ENCODE measurements around the gene PHF21A. TPM values are rescaled to one million over a fixed set of nuclear protein-coding genes. Genes with fewer than 3 reads are reported as not detected.
A peak's percentile ranks its signal among the peaks of the same experiment; 100 is the strongest.

Gene PHF21A
- total and polyA plus RNA-seq, 8 donors = 36.2 to 77.3 (median 69.3) TPM

DNA sequence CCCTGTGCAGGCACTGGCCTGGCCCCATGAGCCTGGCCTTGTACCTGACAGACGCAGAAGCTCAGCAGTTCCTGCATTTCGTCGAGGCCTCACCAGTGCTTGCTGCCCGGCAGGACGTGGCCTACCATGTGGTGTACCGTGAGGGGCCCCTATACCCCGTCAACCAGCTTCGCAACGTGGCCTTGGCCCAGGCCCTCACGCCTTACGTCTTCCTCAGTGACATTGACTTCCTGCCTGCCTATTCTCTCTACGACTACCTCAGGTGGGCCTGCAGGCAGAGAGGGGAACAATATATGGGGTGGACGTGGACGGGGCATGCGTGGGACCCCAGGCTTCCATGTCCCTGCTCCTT is 193.9 kb downstream of the PHF21A start:
- Histone ChIP-seq H3K36me3 (peaks cover 0 to 17% of the 10 kb centered on the region in 2 donors), H3K27ac (no peak overlapping the region), H3K4me3 (no peak overlapping the region), H3K27me3 (peaks cover 12 to 37% of the 10 kb centered on the region in 2 donors), H3K9me3 (no peaks in the 10 kb centered on the region), H3K4me1 (peaks cover 0 to 34% of the 10 kb centered on the region in 2 donors)
- TF ChIP-seq, protein P1, sequence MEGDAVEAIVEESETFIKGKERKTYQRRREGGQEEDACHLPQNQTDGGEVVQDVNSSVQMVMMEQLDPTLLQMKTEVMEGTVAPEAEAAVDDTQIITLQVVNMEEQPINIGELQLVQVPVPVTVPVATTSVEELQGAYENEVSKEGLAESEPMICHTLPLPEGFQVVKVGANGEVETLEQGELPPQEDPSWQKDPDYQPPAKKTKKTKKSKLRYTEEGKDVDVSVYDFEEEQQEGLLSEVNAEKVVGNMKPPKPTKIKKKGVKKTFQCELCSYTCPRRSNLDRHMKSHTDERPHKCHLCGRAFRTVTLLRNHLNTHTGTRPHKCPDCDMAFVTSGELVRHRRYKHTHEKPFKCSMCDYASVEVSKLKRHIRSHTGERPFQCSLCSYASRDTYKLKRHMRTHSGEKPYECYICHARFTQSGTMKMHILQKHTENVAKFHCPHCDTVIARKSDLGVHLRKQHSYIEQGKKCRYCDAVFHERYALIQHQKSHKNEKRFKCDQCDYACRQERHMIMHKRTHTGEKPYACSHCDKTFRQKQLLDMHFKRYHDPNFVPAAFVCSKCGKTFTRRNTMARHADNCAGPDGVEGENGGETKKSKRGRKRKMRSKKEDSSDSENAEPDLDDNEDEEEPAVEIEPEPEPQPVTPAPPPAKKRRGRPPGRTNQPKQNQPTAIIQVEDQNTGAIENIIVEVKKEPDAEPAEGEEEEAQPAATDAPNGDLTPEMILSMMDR (IDR thresholded peaks at IDR 0.05) = no peak
- DNase-seq (no peak), ATAC-seq (no peak)
- intact Hi-C loops (cut with DNase I) = no loop called here

DNA sequence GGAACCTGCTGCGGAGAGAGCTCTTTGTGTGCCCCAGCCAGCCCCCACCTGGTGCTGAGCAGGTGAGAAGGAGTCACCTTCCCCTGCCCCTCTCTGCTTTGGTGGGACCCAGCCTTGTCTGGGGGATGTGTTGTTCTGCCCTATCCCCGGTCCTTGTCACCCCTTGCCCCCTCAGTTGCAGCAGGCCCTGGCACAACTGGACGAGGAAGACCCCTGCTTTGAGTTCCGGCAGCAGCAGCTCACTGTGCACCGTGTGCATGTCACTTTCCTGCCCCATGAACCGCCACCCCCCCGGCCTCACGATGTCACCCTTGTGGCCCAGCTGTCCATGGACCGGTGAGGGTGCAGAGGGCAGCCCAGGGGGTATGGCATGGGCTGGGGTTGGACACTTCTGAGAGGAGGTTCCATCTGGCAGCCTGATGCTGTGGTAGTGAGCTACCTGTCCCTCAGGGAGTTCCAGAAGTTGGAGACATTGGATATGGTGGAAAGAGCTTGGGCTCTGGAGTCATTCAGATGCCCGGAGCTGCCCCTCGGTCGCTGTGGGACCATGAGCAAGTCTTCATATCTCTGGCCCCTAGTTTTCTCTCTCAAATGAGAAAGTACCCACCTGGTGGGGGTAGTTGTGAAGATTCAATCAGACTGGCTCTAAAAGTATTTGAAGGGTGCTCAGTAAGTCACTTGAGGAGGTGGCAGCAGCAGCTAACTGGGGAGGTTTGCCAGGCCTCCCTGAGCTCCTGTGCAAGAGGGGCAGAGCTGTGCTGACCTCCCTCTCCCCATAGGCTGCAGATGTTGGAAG is 194.5 kb downstream of the PHF21A start:
- Histone ChIP-seq H3K36me3 (peaks cover 0 to 11% of the 10 kb centered on the region in 2 donors), H3K4me3 (no peak overlapping the region), H3K27me3 (peaks cover 17 to 43% of the 10 kb centered on the region in 2 donors), H3K27ac (no peak overlapping the region), H3K4me1 (peaks cover 0 to 39% of the 10 kb centered on the region in 2 donors), H3K9me3 (no peaks in the 10 kb centered on the region)
- TF ChIP-seq, protein P1 (IDR thresholded peaks at IDR 0.05) = no peak
- ATAC-seq (no peak), DNase-seq (peak in 1 of 4 donors; percentile 79)
- intact Hi-C loops (cut with DNase I) = no loop called here

DNA sequence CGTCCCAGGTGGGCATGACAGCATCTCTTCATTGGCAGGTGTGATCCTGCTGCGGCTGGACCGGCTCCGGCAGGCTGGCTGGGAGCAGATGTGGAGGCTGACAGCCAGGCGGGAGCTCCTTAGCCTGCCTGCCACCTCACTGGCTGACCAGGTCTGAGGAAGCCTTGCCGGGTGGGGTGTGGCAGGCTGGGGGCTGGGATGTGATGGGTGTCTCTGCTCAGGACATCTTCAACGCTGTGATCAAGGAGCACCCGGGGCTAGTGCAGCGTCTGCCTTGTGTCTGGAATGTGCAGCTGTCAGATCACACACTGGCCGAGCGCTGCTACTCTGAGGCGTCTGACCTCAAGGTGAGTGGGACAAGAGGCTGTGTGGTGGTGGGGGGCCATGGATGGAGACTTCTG is 195.3 kb downstream of the PHF21A start:
- ATAC-seq (no peak), DNase-seq (no peak)
- intact Hi-C loops (cut with DNase I) = no loop called here
- peaks cover 0 to 32% of the 10 kb centered on the region in 2 donors for H3K4me1 ChIP-seq
- no peak overlapping the region for H3K4me3 ChIP-seq
- H3K36me3 ChIP-seq = peaks cover 0 to 4% of the 10 kb centered on the region in 2 donors
- H3K27ac ChIP-seq = no peak overlapping the region
- H3K9me3 ChIP-seq = no peaks in the 10 kb centered on the region
- peaks cover 17 to 50% of the 10 kb centered on the region in 2 donors for H3K27me3 ChIP-seq
- TF ChIP-seq, protein P1 (IDR thresholded peaks at IDR 0.05) = no peak

DNA sequence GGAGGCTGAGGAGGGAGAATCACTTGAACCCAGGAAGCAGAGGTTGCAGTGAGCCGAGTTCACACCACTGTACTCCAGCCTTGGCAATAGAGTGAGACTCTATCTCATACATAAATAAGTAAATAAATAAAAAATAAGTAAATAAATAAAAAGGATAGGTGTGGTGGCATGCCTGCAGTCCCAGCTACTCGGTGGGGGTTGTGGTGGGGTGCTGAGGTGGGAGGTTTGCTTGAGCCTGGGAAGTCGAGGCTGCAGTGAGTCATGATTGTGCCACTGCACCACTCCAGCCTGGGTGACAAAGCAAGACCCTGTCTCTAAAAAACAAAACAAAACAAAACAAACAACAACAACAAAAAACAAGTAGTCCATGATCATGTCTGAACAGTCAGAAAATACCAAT is 195.7 kb downstream of the PHF21A start:
- intact Hi-C loops (cut with DNase I) = no loop called here
- H3K4me1 ChIP-seq = peaks cover 0 to 28% of the 10 kb centered on the region in 2 donors
- no peak for DNase-seq
- H3K36me3 ChIP-seq = no peaks in the 10 kb centered on the region
- H3K4me3 ChIP-seq = no peak overlapping the region
- H3K9me3 ChIP-seq = no peaks in the 10 kb centered on the region
- TF ChIP-seq, protein P1 (IDR thresholded peaks at IDR 0.05) = no peak
- H3K27ac ChIP-seq = no peak overlapping the region
- ATAC-seq = no peak
- H3K27me3 ChIP-seq = peaks cover 17 to 50% of the 10 kb centered on the region in 2 donors

DNA sequence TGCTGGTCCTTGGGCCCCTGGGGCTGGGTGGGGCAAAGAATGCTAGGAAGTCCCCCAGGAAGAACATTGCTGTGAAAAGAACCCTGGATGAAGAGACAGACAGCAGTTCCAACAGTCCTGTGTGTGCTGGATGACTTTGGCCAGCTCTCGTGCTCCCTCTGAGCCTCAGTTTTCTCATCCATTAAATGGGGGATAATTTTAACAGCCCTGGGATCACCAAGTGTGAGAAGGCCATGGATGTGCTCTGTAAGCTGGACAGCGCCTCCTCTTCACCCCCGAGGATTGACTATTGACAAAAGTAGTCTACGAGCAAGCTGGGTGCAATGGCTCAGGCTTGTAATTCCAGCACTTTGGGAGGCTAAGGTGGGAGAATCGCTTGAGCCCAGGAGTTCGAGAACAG is 196.3 kb downstream of the PHF21A start:
- DNase-seq (no peak), ATAC-seq (no peak)

More for the DNA sequence above, 196.3 kb downstream of the PHF21A start:
- no peak overlapping the region for H3K27ac ChIP-seq
- no peak overlapping the region for H3K4me3 ChIP-seq
- H3K36me3 ChIP-seq = no peaks in the 10 kb centered on the region
- intact Hi-C loops (cut with DNase I) = no loop called here
- H3K27me3 ChIP-seq = peaks cover 17 to 50% of the 10 kb centered on the region in 2 donors
- H3K9me3 ChIP-seq = no peaks in the 10 kb centered on the region
- TF ChIP-seq, protein P1 (IDR thresholded peaks at IDR 0.05) = no peak
- peaks cover 0 to 22% of the 10 kb centered on the region in 2 donors for H3K4me1 ChIP-seq
